GM12872 (cell line): ENCODE data around the gene MEF2D.

Source experiments
- TF ChIP-seq, protein P1 (sequence below): IDR thresholded peaks from 3 replicates; pipeline ENCODE4 v1.5.1; 2011; ENCODE audit warnings: low read depth, mild to moderate bottlenecking, low read length, moderate library complexity; ENCODE audit not compliant: insufficient read depth

MEF2D gene

DNA sequence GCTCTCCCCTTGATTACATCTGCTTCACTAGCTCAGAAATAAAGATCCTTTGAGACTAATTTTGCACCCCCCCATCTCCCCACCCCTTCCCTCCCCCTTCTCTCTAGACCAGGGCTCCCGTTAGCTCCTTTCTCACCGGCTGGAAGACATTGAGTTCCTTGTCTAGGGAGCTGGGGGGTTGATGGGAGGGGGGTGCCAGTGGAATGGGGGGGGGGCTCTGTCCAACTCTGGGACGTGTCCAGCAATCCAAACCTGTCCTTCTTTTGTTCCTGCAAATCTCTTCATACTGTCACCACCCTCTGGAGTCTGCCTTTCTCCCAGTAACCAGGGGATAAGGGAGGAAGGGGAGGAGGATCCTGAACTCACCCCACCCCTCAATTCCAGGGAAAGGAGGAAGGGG is 69.7 kb downstream of the MEF2D start:
- TF ChIP-seq, protein P1, sequence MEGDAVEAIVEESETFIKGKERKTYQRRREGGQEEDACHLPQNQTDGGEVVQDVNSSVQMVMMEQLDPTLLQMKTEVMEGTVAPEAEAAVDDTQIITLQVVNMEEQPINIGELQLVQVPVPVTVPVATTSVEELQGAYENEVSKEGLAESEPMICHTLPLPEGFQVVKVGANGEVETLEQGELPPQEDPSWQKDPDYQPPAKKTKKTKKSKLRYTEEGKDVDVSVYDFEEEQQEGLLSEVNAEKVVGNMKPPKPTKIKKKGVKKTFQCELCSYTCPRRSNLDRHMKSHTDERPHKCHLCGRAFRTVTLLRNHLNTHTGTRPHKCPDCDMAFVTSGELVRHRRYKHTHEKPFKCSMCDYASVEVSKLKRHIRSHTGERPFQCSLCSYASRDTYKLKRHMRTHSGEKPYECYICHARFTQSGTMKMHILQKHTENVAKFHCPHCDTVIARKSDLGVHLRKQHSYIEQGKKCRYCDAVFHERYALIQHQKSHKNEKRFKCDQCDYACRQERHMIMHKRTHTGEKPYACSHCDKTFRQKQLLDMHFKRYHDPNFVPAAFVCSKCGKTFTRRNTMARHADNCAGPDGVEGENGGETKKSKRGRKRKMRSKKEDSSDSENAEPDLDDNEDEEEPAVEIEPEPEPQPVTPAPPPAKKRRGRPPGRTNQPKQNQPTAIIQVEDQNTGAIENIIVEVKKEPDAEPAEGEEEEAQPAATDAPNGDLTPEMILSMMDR = no peak

DNA sequence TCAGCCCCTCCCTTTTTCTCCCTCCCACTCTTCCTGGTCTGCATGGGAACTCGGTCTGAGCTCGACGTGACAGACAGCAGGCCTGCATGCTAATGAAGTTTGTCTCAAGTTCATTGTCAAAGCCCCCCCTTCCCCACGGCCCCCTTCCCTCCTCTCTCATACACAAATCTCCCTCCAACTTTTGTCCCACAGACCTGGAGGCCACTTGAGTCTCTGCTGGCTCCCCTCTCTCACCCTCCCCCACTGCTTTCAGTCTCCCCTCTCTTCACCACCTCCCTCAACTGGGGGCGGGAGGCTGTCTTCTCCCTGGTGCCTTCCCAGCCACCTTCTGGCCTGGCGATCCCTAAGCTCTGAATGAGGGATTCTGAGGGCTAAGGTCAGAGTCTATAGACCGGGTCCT is 70.3 kb downstream of the MEF2D start:
- TF ChIP-seq, protein P1 = no peak

DNA sequence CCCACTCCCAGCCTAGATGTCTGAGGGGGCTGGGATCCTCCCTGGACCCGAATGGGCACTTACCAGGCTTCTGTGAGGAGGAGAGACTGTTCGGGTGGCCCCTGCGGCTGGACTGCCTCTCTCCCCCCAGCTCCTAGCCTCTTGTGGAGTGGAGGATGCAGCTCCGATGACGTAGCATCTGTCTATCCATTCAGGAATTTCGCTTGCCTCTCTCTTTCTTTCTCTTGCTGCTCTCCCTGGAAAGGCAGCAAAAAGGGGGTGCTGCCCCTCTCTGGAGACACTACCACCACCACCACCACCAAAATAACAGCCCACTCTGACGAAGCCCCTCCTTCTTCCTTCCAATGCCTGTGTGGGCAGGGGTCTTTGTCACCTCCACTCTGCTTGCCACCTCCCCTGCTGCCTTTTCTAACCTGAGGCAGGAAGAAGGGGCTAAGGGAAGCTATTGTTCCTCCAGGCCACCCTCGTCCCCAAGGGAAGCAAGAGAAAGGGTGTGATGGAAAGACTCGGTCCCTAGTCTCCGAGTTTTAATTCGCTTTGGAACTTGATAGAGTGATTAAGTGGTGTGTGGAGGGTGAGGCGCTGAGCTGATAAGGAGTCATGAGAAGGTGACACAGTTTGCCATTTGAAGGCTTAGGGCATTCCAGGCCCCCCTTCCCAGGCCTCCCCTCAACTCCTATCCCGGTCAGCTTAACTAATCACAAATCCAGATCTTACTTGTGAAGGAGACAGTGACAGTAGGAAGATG is 71.1 kb downstream of the MEF2D start:
- TF ChIP-seq, protein P1 = no peak

DNA sequence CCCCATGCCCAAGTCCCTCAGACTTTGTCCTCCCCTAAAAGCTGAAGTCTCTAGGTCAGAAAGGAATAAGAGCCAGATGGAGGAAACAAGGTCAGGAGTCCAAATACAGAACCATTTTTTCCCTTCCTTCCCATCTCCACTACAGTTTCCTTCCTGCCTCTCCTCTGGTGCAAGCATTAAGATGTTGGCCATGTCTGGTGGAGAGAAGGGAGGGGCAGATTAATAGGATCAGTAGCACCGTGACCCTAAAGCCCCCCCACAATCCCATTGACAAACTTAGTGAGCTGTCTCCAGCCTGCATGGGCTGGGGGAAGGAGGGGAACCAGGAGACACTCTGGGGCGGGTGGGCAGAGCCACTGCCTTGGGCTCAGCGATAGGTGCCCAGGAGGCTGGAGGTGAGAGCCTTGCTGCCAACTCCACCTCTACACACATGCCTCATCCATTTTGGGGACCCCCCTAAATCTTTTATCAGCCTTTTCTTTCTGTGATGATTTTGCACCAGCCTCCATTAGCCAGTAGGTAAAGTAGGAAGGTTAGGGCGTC is 71.8 kb downstream of the MEF2D start:
- TF ChIP-seq, protein P1 = no peak

DNA sequence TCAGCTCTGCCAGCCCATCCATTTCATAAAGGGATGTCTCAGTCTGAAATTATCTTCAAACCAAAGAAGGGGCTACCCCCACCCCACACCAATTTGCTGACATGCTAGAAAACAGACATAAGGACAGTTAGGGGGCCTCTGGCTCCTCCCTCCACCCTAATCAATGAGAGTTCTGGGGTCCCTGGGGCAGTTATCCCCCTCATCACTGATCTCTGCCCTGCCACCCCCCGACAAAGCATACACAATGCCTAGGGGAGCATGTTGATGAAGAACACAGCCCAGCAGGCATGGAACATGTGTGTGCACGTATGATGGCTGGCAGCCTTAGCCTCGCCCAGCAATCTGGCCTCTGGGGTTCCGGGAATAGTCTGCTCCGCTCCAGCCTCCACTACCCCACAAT is 72.6 kb downstream of the MEF2D start:
- TF ChIP-seq, protein P1 = no peak

DNA sequence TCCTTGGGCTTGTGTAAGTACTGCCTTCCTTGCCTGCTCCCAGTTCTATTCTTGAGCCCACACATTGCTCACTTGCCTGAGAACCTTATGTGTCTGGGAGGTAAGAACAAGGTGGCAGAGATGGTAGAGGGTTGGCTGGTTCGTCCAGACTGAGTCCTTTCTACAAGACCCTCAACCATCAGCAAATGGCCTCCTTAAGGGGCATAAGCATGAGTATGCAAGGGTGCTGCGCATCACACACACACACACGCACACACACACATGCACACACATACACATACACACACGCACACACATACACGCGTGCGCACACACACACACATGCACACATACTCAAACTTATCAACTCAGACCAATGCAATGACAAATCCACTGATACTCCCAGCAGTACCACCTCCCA is 74.6 kb downstream of the MEF2D start:
- TF ChIP-seq, protein P1 = no peak

DNA sequence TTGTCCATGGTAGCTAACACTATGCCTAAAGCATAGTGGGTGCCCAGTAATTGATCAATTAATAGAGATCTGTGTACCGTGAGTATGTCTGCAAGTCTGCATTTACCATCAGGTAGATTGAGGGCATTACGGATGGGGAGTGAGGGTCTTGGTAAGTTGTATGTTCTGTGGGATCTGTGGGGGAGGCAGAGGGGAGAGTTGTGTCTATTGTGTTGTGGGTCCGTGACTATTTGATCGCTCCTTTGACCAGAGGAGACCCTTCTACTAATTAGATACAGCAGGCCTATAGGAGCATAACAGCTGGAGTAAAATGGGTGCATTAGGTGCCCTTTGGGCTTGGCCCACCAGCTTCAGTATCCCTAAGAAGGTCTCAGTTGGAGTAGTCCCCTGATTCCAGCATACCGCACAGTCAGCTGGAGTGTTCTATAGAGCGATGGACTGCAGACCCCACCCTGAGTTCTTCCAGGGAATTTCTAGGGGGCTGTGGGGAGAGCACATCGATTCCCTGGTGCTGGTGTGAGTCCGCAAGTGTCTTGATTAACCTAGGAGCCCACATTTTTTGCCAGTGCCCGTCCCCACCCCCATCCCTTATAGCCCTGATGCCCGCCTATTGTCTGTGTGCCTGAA is 75.7 kb downstream of the MEF2D start:
- TF ChIP-seq, protein P1 = no peak
